K562 (cell line): ENCODE data around the gene AK4. TPM values are rescaled to one million over a fixed set of nuclear protein-coding genes. Genes with fewer than 3 reads are reported as not detected.

Experiments
- CC2D1A ChIP-seq: fragments of 450-650 bp; IDR thresholded peaks from 2 replicates; pipeline ENCODE4 v1.6.1; 2017; ENCODE audit warnings: mild to moderate bottlenecking
- CREB1 ChIP-seq, 2 experiments: sonication (generic) in 1 of 2; formaldehyde crosslinking in 1 of 2; IDR thresholded peaks; 2 replicates each; pipeline versions ENCODE4 v1.6.1 to v1.8.0; 2012 to 2022; ENCODE audit warnings: inconsistent platforms in 1 of 2, mild to moderate bottlenecking in 1 of 2, missing genetic modification reagents in 1 of 2, moderate library complexity in 1 of 2
- GTF2A2 ChIP-seq: IDR thresholded peaks from 2 replicates; pipeline ENCODE4 v1.6.1; 2016; ENCODE audit warnings: mild to moderate bottlenecking, missing genetic modification characterization, missing compliant biosample characterization
- HDAC2 ChIP-seq: fragments of 450-650 bp; IDR thresholded peaks from 2 replicates; pipeline ENCODE4 v1.6.1; 2016; ENCODE audit warnings: mild to moderate bottlenecking
- KAT2B ChIP-seq: IDR thresholded peaks from one replicate; pipeline ENCODE4 v1.6.1; 2012; ENCODE audit warnings: low read depth, mild to moderate bottlenecking, control low read depth, inconsistent platforms, low read length, moderate library complexity
- NFIX ChIP-seq: fragments of 250-450 bp; sonication (Bioruptor Pico); IDR thresholded peaks from 2 replicates; pipeline ENCODE4 v1.4.0; 2020; ENCODE audit warnings: low read depth, mild to moderate bottlenecking, moderate library complexity
- PHF21A ChIP-seq: fragments of 450-650 bp; IDR thresholded peaks from 2 replicates; pipeline ENCODE4 v1.6.1; 2017; ENCODE audit warnings: low read depth, borderline replicate concordance
- PPARD ChIP-seq: fragments of 250-450 bp; sonication (Bioruptor Pico); IDR thresholded peaks from 2 replicates; pipeline ENCODE4 v1.8.0; 2022; ENCODE audit warnings: inconsistent platforms, mild to moderate bottlenecking, moderate library complexity
- RBFOX2 ChIP-seq: fragments of 200-400 bp; formaldehyde crosslinking; IDR thresholded peaks from 2 replicates; pipeline ENCODE4 v1.6.1; 2017; ENCODE audit warnings: low read depth, mild to moderate bottlenecking, low read length, moderate library complexity
- RBM25 ChIP-seq: fragments of 200-400 bp; formaldehyde crosslinking; IDR thresholded peaks from 2 replicates; pipeline ENCODE4 v1.6.1; 2018; ENCODE audit warnings: low read length, low read depth, moderate library complexity; ENCODE audit not compliant: severe bottlenecking
- SMAD4 ChIP-seq: fragments of 250-450 bp; sonication (Bioruptor Pico); conservative IDR thresholded peaks from 2 replicates; pipeline ENCODE4 v1.8.0; 2021; ENCODE audit warnings: inconsistent platforms, mild to moderate bottlenecking, moderate library complexity
- SRSF7 ChIP-seq: fragments of 200-400 bp; formaldehyde crosslinking; optimal IDR thresholded peaks from 2 replicates; pipeline ENCODE3; 2017; ENCODE audit warnings: mild to moderate bottlenecking, low read depth, low read length
- STAT5A ChIP-seq: IDR thresholded peaks from 2 replicates; pipeline ENCODE4 v1.6.1; 2012; ENCODE audit warnings: low read length, inconsistent platforms, borderline replicate concordance
- ZNF143 ChIP-seq: sonication (generic); formaldehyde crosslinking; IDR thresholded peaks from 2 replicates; pipeline ENCODE4 v1.9.0; 2022; ENCODE audit warnings: mild to moderate bottlenecking, missing genetic modification reagents
- ZSCAN29 ChIP-seq: fragments of 450-650 bp; IDR thresholded peaks from 2 replicates; pipeline ENCODE4 v1.6.1; 2017
- polyA plus RNA-seq, 8 experiments: library from polyadenylated mRNA; depleted of rRNA in 4 of 8; stranded (reverse) in 5 of 8; unstranded in 3 of 8; fragments of >200 nt; fragmentation: Nextera tagmentation in 2 of 8; fragmentation: Illumina TruSeq in 1 of 8; extraction: Ambion mirVana in 2 of 8; extraction: Trizol in 1 of 8; gene quantifications; 2 replicates each; pipeline versions ENCODE4 v1.2.1 to v1.2.3, GENCODE V29; 2011 to 2014; ENCODE audit warnings: inconsistent platforms in 1 of 8, missing spikeins in 1 of 8
- total RNA-seq, 7 experiments: library from RNA; depleted of rRNA in 6 of 7; stranded (reverse); fragments of >200 nt in 6 of 7; fragmentation: Illumina TruSeq in 2 of 7; extraction: Trizol in 2 of 7; gene quantifications; 2 replicates each; pipeline versions ENCODE4 v1.2.1 to v1.2.3, GENCODE V29; 2011 to 2021; ENCODE audit warnings: low replicate concordance in 1 of 7
- TF ChIP-seq, protein P1 (sequence below): fragments of 250-450 bp; sonication (Bioruptor Pico); IDR thresholded peaks from 2 replicates; pipeline ENCODE4 v1.8.0; 2022; ENCODE audit warnings: moderate library complexity, mild to moderate bottlenecking, inconsistent platforms
- TF ChIP-seq, protein P2 (sequence below), 2 experiments: fragments of 450-650 bp; IDR thresholded peaks; 2 replicates each; pipeline ENCODE4 v1.6.1; 2018; ENCODE audit warnings: mild to moderate bottlenecking in 2 of 2, low read depth in 1 of 2; ENCODE audit not compliant: partially characterized antibody in 2 of 2
- TF ChIP-seq, protein P3 (sequence below): fragments of 200-800 bp; sonication (Bioruptor generic); IDR thresholded peaks from 2 replicates; pipeline ENCODE4 v1.6.1; 2017; ENCODE audit warnings: missing genetic modification characterization, missing compliant biosample characterization
- TF ChIP-seq, protein P4 (sequence below): fragments of 250-450 bp; sonication (Bioruptor Pico); IDR thresholded peaks from 2 replicates; pipeline ENCODE4 v1.4.0; 2020; ENCODE audit warnings: borderline replicate concordance

Gene AK4
- total and polyA plus RNA-seq, 9 of the 15 experiments (the other 6 are each of a cell fraction or from before 2014, with no cell fraction given): 10.4 to 96.6 (median 21.5) TPM

DNA sequence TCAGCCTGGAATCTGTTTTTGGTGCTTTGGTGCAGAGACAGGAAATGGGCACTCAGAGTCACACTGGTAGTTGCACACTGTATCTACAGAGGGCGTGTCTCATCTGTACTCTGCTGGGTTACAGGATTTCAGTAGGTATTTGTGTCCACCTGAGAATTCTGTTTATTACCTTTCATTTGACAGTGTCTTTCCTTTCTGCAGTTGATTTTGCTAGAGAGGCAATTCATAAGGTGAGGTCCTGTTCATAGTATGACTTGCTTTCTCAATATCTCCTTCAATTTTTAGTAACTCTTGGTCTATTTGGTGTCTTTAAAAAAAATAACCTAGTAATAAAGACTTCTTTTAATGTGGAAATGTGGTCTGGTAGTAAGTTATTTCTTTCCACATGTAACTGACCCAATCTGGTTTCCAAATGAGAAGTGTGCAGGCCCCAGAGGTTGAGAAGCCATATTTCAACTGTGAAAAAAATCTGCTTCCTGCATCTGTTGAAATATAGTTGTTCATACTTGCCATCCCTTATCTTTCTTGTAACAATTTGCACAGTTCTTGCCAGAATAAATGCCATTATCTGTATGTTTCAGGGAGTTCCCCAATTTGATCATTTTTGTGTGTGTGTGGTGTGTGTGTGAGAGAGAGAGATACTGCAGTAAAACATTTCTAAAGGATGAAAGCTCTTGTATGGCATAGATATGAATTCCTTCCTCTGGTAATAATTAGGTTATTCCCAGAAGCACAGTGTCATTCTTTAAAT lies 82.9 kb downstream of the AK4 start (continued):
- TF ChIP-seq, protein P1, sequence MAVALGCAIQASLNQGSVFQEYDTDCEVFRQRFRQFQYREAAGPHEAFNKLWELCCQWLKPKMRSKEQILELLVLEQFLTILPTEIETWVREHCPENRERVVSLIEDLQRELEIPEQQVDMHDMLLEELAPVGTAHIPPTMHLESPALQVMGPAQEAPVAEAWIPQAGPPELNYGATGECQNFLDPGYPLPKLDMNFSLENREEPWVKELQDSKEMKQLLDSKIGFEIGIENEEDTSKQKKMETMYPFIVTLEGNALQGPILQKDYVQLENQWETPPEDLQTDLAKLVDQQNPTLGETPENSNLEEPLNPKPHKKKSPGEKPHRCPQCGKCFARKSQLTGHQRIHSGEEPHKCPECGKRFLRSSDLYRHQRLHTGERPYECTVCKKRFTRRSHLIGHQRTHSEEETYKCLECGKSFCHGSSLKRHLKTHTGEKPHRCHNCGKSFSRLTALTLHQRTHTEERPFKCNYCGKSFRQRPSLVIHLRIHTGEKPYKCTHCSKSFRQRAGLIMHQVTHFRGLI (CRISPR knock-in tag): peak; percentile 26; the same call in 1 of the 2 replicates
- TF ChIP-seq PHF21A: peak; percentile 85; the same call in 1 of the 2 replicates
- TF ChIP-seq, protein P2, sequence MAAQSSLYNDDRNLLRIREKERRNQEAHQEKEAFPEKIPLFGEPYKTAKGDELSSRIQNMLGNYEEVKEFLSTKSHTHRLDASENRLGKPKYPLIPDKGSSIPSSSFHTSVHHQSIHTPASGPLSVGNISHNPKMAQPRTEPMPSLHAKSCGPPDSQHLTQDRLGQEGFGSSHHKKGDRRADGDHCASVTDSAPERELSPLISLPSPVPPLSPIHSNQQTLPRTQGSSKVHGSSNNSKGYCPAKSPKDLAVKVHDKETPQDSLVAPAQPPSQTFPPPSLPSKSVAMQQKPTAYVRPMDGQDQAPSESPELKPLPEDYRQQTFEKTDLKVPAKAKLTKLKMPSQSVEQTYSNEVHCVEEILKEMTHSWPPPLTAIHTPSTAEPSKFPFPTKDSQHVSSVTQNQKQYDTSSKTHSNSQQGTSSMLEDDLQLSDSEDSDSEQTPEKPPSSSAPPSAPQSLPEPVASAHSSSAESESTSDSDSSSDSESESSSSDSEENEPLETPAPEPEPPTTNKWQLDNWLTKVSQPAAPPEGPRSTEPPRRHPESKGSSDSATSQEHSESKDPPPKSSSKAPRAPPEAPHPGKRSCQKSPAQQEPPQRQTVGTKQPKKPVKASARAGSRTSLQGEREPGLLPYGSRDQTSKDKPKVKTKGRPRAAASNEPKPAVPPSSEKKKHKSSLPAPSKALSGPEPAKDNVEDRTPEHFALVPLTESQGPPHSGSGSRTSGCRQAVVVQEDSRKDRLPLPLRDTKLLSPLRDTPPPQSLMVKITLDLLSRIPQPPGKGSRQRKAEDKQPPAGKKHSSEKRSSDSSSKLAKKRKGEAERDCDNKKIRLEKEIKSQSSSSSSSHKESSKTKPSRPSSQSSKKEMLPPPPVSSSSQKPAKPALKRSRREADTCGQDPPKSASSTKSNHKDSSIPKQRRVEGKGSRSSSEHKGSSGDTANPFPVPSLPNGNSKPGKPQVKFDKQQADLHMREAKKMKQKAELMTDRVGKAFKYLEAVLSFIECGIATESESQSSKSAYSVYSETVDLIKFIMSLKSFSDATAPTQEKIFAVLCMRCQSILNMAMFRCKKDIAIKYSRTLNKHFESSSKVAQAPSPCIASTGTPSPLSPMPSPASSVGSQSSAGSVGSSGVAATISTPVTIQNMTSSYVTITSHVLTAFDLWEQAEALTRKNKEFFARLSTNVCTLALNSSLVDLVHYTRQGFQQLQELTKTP (IDR thresholded peaks at IDR 0.05; ENCODE audit: low read depth in 1 of 2, partially characterized antibody in 2 of 2): peak; percentile 53 to 80
- no peak for TF ChIP-seq SRSF7
- TF ChIP-seq, protein P3, sequence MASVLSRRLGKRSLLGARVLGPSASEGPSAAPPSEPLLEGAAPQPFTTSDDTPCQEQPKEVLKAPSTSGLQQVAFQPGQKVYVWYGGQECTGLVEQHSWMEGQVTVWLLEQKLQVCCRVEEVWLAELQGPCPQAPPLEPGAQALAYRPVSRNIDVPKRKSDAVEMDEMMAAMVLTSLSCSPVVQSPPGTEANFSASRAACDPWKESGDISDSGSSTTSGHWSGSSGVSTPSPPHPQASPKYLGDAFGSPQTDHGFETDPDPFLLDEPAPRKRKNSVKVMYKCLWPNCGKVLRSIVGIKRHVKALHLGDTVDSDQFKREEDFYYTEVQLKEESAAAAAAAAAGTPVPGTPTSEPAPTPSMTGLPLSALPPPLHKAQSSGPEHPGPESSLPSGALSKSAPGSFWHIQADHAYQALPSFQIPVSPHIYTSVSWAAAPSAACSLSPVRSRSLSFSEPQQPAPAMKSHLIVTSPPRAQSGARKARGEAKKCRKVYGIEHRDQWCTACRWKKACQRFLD (CRISPR knock-in tag): peak; percentile 87; the same call in 1 of the 2 replicates
- no peak for TF ChIP-seq ZSCAN29
- no peak for TF ChIP-seq PPARD (CRISPR knock-in tag)
- TF ChIP-seq HDAC2: peak; percentile 95
- TF ChIP-seq CREB1 (IDR thresholded peaks at IDR 0.05): peak; percentile 66; the same call in 1 of the 2 replicates
- TF ChIP-seq CREB1 (CRISPR knock-in tag; IDR thresholded peaks at IDR 0.05): no peak
- no peak for TF ChIP-seq GTF2A2
- TF ChIP-seq STAT5A: peak; percentile 95
- peak; percentile 24; the same call in 1 of the 2 replicates for TF ChIP-seq RBFOX2
- TF ChIP-seq, protein P4, sequence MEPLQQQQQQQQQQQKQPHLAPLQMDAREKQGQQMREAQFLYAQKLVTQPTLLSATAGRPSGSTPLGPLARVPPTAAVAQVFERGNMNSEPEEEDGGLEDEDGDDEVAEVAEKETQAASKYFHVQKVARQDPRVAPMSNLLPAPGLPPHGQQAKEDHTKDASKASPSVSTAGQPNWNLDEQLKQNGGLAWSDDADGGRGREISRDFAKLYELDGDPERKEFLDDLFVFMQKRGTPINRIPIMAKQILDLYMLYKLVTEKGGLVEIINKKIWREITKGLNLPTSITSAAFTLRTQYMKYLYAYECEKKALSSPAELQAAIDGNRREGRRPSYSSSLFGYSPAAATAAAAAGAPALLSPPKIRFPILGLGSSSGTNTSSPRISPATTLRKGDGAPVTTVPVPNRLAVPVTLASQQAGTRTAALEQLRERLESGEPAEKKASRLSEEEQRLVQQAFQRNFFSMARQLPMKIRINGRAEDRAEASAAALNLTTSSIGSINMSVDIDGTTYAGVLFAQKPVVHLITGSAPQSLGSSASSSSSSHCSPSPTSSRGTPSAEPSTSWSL: no peak
- TF ChIP-seq CC2D1A: peak; percentile 98
- no peak for TF ChIP-seq KAT2B
- no peak for TF ChIP-seq RBM25
- TF ChIP-seq ZNF143: no peak
- TF ChIP-seq NFIX (CRISPR knock-in tag): no peak
- TF ChIP-seq SMAD4 (CRISPR knock-in tag): peak; percentile 74; the same call in 1 of the 2 replicates
